Measurements from ENCODE around the gene CDCA8. TPM values are rescaled to one million over a fixed set of nuclear protein-coding genes. Genes with fewer than 3 reads are reported as not detected.

Gene CDCA8
- polyA plus RNA-seq, 1 donor (not counting 4 experiments of a cell fraction or from before 2014, with no cell fraction given), result 15.1 TPM

DNA sequence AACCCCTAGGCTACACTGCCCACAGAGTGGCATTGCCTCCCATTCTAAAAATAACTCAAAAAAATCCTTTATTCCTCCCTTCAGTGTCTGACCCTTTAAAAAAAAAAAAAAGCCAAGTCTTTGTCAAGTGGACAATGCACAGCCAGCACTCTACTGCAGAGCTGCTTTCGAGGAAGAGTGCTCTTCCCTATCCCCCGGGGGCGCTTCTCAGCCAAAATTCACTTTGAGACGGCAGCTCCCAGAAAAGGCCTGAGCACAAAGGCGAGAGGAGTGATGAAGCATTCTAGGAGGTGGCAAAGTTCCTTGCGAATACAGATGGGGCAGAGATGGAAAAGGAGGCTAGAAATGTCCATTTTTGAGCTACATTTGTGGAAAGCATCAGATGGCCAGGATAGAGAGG, 49.3 kb downstream of the CDCA8 start:
- H2AFZ ChIP-seq (ENCODE audit: control insufficient read depth, low read length), result no peak overlapping the region
- H3K27me3 ChIP-seq (ENCODE audit: control insufficient read depth, extremely low read depth, insufficient read depth, low read length), result no peaks in the 10 kb centered on the region
- H3K79me2 ChIP-seq (ENCODE audit: control insufficient read depth, insufficient read depth, low read length), result no peaks in the 10 kb centered on the region
- no peaks in the 10 kb centered on the region for H4K20me1 ChIP-seq (ENCODE audit: control insufficient read depth, extremely low read depth, insufficient read depth, low read length)
- no peak overlapping the region for H3K4me2 ChIP-seq (ENCODE audit: control insufficient read depth, extremely low read depth, insufficient read depth, low read depth, low read length)
- no peak for TF ChIP-seq EZH2 (IDR thresholded peaks at IDR 0.05; ENCODE audit: low read length)
- no peaks in the 10 kb centered on the region for H3K9me1 ChIP-seq (ENCODE audit: control insufficient read depth, extremely low read depth, insufficient read depth, low read length)
- no peak overlapping the region for H3K4me3 ChIP-seq (ENCODE audit: control insufficient read depth in 2 of 3, extremely low read depth in 1 of 3, insufficient read depth in 2 of 3, low read depth in 1 of 3, low read length in 3 of 3)
- DNase-seq (ENCODE audit: low read depth, low spot score) (no peak), FAIRE-seq (no peak)
- no peaks in the 10 kb centered on the region for H3K36me3 ChIP-seq (ENCODE audit: control insufficient read depth in 2 of 2, extremely low read depth in 1 of 2, insufficient read depth in 2 of 2, low read length in 2 of 2)
- H3K27ac ChIP-seq (ENCODE audit: control insufficient read depth, insufficient read depth, low read length), result no peak overlapping the region
- peaks cover 17% of the 10 kb centered on the region for H3K4me1 ChIP-seq (ENCODE audit: control insufficient read depth, extremely low read depth, insufficient read depth, low read length)
- dilution Hi-C loops (cut with MboI; ENCODE audit: extremely low pct_ligation_motif_present, low sequenced_read_pairs), result no loop called here
- H3K9ac ChIP-seq (ENCODE audit: control insufficient read depth, extremely low read depth, insufficient read depth, low read length), result no peak overlapping the region
- H3K9me3 ChIP-seq (ENCODE audit: control insufficient read depth, low read depth, low read length), result peaks cover 2% of the 10 kb centered on the region

- dilution Hi-C loops (cut with MboI; ENCODE audit: extremely low pct_ligation_motif_present, low sequenced_read_pairs), result no loop called here
- Histone ChIP-seq H3K79me2 (ENCODE audit: control insufficient read depth, insufficient read depth, low read length) (no peaks in the 10 kb centered on the region), H3K27ac (ENCODE audit: control insufficient read depth, insufficient read depth, low read length) (no peak overlapping the region), H3K9me3 (ENCODE audit: control insufficient read depth, low read depth, low read length) (peaks cover 2% of the 10 kb centered on the region), H3K4me3 (ENCODE audit: control insufficient read depth in 2 of 3, extremely low read depth in 1 of 3, insufficient read depth in 2 of 3, low read depth in 1 of 3, low read length in 3 of 3) (no peak overlapping the region), H4K20me1 (ENCODE audit: control insufficient read depth, extremely low read depth, insufficient read depth, low read length) (no peaks in the 10 kb centered on the region), H3K9me1 (ENCODE audit: control insufficient read depth, extremely low read depth, insufficient read depth, low read length) (no peaks in the 10 kb centered on the region), H3K36me3 (ENCODE audit: control insufficient read depth in 2 of 2, extremely low read depth in 1 of 2, insufficient read depth in 2 of 2, low read length in 2 of 2) (no peaks in the 10 kb centered on the region), H3K27me3 (ENCODE audit: control insufficient read depth, extremely low read depth, insufficient read depth, low read length) (peaks cover 7% of the 10 kb centered on the region), H2AFZ (ENCODE audit: control insufficient read depth, low read length) (no peak overlapping the region), H3K4me2 (ENCODE audit: control insufficient read depth, extremely low read depth, insufficient read depth, low read depth, low read length) (no peak overlapping the region), H3K4me1 (ENCODE audit: control insufficient read depth, extremely low read depth, insufficient read depth, low read length) (no peaks in the 10 kb centered on the region), H3K9ac (ENCODE audit: control insufficient read depth, extremely low read depth, insufficient read depth, low read length) (no peak overlapping the region)
- FAIRE-seq (no peak), DNase-seq (ENCODE audit: low read depth, low spot score) (no peak)
- TF ChIP-seq CTCF (optimal IDR thresholded peaks at IDR 0.05 in 1 of 3, IDR thresholded peaks at IDR 0.05 in 1 of 3, conservative IDR thresholded peaks at IDR 0.05 in 1 of 3; ENCODE audit: extremely low read depth in 1 of 3, insufficient read depth in 2 of 3, low read length in 3 of 3) (no peak), EZH2 (IDR thresholded peaks at IDR 0.05; ENCODE audit: low read length) (no peak)
These were observed 54.5 kb downstream of the CDCA8 start for GRCh38 chr1:37746806-37747205.

- no peak for TF ChIP-seq EZH2 (IDR thresholded peaks at IDR 0.05; ENCODE audit: low read length)
- TF ChIP-seq CTCF (optimal IDR thresholded peaks at IDR 0.05 in 1 of 3, IDR thresholded peaks at IDR 0.05 in 1 of 3, conservative IDR thresholded peaks at IDR 0.05 in 1 of 3; ENCODE audit: extremely low read depth in 1 of 3, insufficient read depth in 2 of 3, low read length in 3 of 3), result no peak
- no peak overlapping the region for H3K4me2 ChIP-seq (ENCODE audit: control insufficient read depth, extremely low read depth, insufficient read depth, low read depth, low read length)
- no peak overlapping the region for H3K27ac ChIP-seq (ENCODE audit: control insufficient read depth, insufficient read depth, low read length)
- no peak overlapping the region for H2AFZ ChIP-seq (ENCODE audit: control insufficient read depth, low read length)
- peaks cover 19% of the 10 kb centered on the region for H3K27me3 ChIP-seq (ENCODE audit: control insufficient read depth, extremely low read depth, insufficient read depth, low read length)
- FAIRE-seq (no peak), DNase-seq (ENCODE audit: low read depth, low spot score) (no peak)
- dilution Hi-C loops (cut with MboI; ENCODE audit: extremely low pct_ligation_motif_present, low sequenced_read_pairs), result no loop called here
- no peak overlapping the region for H3K4me3 ChIP-seq (ENCODE audit: control insufficient read depth in 2 of 3, extremely low read depth in 1 of 3, insufficient read depth in 2 of 3, low read depth in 1 of 3, low read length in 3 of 3)
- peaks cover 2% of the 10 kb centered on the region for H3K9me3 ChIP-seq (ENCODE audit: control insufficient read depth, low read depth, low read length)
- no peaks in the 10 kb centered on the region for H4K20me1 ChIP-seq (ENCODE audit: control insufficient read depth, extremely low read depth, insufficient read depth, low read length)
- H3K36me3 ChIP-seq (ENCODE audit: control insufficient read depth in 2 of 2, extremely low read depth in 1 of 2, insufficient read depth in 2 of 2, low read length in 2 of 2), result no peaks in the 10 kb centered on the region
- no peak overlapping the region for H3K9ac ChIP-seq (ENCODE audit: control insufficient read depth, extremely low read depth, insufficient read depth, low read length)
- H3K9me1 ChIP-seq (ENCODE audit: control insufficient read depth, extremely low read depth, insufficient read depth, low read length), result no peaks in the 10 kb centered on the region
- H3K4me1 ChIP-seq (ENCODE audit: control insufficient read depth, extremely low read depth, insufficient read depth, low read length), result no peaks in the 10 kb centered on the region
- H3K79me2 ChIP-seq (ENCODE audit: control insufficient read depth, insufficient read depth, low read length), result no peaks in the 10 kb centered on the region
These were observed 56.2 kb downstream of the CDCA8 start for GRCh38 chr1:37748565-37748964.

All from keratinocyte (primary cell).